OCI-LY7 (cell line): Measurements from ENCODE around the gene IFT88.

ENCODE experiments used
- EZH2phosphoT487 ChIP-seq: fragments of 200-600 bp; sonication (generic); IDR thresholded peaks from 2 replicates; pipeline ENCODE4 v1.6.1; 2018; ENCODE audit warnings: low read depth, borderline replicate concordance, mild to moderate bottlenecking, mixed run types, antibody characterized with exemption, low read length, moderate library complexity, mixed read lengths
- TF ChIP-seq, protein P1 (sequence below): fragments of 200-600 bp; sonication (generic); conservative IDR thresholded peaks from 2 replicates; pipeline ENCODE4 v1.5.1; 2014; ENCODE audit warnings: mild to moderate bottlenecking, antibody characterized with exemption, low read length, moderate library complexity, mixed read lengths

DNA sequence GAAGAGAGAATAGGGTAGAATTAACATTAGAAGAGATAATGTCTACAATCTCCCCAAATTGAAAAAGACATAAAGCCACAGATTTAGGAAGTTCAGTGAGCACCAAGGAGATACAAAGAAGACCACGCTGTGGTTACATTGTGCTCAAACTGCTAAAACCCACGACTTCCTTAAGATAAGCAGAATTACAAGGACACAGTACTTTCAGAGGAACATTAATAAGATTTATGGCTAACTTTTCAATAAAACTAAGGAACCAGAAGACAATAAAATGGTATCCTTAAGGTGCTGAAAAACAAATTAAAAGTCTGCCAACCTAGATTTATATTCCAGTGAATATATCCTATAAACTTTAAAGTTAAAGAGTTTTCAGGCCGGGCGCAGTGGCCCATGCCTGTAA lies 129.1 kb downstream of the IFT88 start:
- TF ChIP-seq, protein P1, sequence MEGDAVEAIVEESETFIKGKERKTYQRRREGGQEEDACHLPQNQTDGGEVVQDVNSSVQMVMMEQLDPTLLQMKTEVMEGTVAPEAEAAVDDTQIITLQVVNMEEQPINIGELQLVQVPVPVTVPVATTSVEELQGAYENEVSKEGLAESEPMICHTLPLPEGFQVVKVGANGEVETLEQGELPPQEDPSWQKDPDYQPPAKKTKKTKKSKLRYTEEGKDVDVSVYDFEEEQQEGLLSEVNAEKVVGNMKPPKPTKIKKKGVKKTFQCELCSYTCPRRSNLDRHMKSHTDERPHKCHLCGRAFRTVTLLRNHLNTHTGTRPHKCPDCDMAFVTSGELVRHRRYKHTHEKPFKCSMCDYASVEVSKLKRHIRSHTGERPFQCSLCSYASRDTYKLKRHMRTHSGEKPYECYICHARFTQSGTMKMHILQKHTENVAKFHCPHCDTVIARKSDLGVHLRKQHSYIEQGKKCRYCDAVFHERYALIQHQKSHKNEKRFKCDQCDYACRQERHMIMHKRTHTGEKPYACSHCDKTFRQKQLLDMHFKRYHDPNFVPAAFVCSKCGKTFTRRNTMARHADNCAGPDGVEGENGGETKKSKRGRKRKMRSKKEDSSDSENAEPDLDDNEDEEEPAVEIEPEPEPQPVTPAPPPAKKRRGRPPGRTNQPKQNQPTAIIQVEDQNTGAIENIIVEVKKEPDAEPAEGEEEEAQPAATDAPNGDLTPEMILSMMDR = no peak
- TF ChIP-seq EZH2phosphoT487 = no peak
